Measurements from ENCODE around the gene CARTPT. TPM values are rescaled to one million over a fixed set of nuclear protein-coding genes. Genes with fewer than 3 reads are reported as not detected.

CARTPT gene
- total and polyA plus RNA-seq, 2 of the 8 experiments (the other 6 are each of a cell fraction or from before 2014, with no cell fraction given) = not detected

DNA sequence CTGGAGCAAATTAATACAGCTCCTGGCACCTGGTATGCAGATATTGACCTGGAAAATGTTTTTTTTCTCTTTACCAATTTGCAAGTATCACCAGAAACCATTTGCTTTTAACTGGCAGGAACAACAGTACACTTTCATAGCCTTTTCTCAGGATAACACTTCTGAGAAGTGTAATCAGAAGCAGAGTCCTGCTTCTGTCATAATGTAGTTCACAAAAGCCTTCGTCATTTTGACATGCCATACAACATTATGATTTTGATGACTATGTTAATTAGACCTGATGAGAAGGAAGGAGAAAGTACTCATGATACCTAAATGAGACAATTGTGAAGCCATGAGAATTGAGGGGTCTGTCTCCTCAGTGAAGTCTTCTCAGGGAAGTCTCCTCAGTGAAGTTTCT, 41.1 kb upstream of the CARTPT start:
- Histone ChIP-seq H3K27ac (ENCODE audit: low read depth, low read length) (no peak overlapping the region), H2BK15ac (ENCODE audit: low read length) (no peak overlapping the region), H4K5ac (ENCODE audit: insufficient read length, low read depth, low read length) (no peak overlapping the region), H3K4me1 (replicated peaks in 1 of 4; ENCODE audit: control insufficient read depth in 3 of 4, insufficient read depth in 4 of 4, low read length in 3 of 4) (no peaks in the 10 kb centered on the region), H3K23me2 (ENCODE audit: low read depth, low read length) (0 out of 2 replicates have a peak, but pooled peaks cover 1% of the 10 kb centered on the region), H3K14ac (ENCODE audit: insufficient read length) (no peak overlapping the region), H2AK5ac (ENCODE audit: low read depth, low read length) (no peak overlapping the region), H4K8ac (ENCODE audit: extremely low read depth, insufficient read depth, low read length) (no peak overlapping the region), H4K91ac (replicated peaks; ENCODE audit: insufficient read length, low read length) (no peak overlapping the region), H3K79me1 (ENCODE audit: low read depth, low read length) (no peaks in the 10 kb centered on the region), H3K18ac (ENCODE audit: extremely low read depth, low read length) (no peak overlapping the region), H3K4me3 (ENCODE audit: extremely low read depth in 1 of 4, insufficient read depth in 2 of 4, low read depth in 3 of 4, low read length in 4 of 4) (no peak overlapping the region), H4K20me1 (replicated peaks in 1 of 2; ENCODE audit: control insufficient read depth in 1 of 2, insufficient read depth in 2 of 2, low read length in 2 of 2) (no peaks in the 10 kb centered on the region), H3K23ac (ENCODE audit: insufficient read length) (no peak overlapping the region), H2BK120ac (replicated peaks; ENCODE audit: low read depth, low read length) (no peak overlapping the region), H3K27me3 (replicated peaks in 1 of 4; ENCODE audit: control insufficient read depth in 3 of 4, extremely low read depth in 1 of 4, insufficient read depth in 3 of 4, low read length in 3 of 4) (no peaks in the 10 kb centered on the region), H3K36me3 (ENCODE audit: control insufficient read depth in 2 of 4, insufficient read depth in 4 of 4, low read length in 3 of 4) (no peaks in the 10 kb centered on the region), H3K4me2 (ENCODE audit: insufficient read depth in 1 of 2, low read depth in 2 of 2, low read length in 2 of 2) (no peak overlapping the region), H2BK5ac (ENCODE audit: low read depth, low read length) (no peak overlapping the region), H3K9me3 (ENCODE audit: insufficient read depth in 2 of 2, low read depth in 1 of 2, low read length in 1 of 2) (no peaks in the 10 kb centered on the region), H2AFZ (ENCODE audit: low read length) (peak overlapping the region; percentile 71; the same call in 1 of the 2 replicates), H3K56ac (replicated peaks; ENCODE audit: insufficient read length, low read depth, low read length) (no peak overlapping the region), H3K4ac (replicated peaks; ENCODE audit: insufficient read length, low read depth, low read length) (no peak overlapping the region), H3K79me2 (ENCODE audit: control insufficient read depth in 1 of 2, insufficient read depth in 2 of 2, low read length in 2 of 2) (no peaks in the 10 kb centered on the region), H3K9ac (replicated peaks in 1 of 4; ENCODE audit: extremely low read depth in 1 of 4, low read depth in 3 of 4, low read length in 3 of 4) (no peak overlapping the region), H2BK20ac (ENCODE audit: low read length) (no peak overlapping the region), H2BK12ac (ENCODE audit: low read depth, low read length) (no peak overlapping the region)
- FAIRE-seq (no peak), DNase-seq (ENCODE audit: low read depth in 1 of 2, low spot score in 2 of 2) (no peak)
- 85% methylated on average over 1 of the region's 1 CpG; no CpG with 5 or more reads in 1 of the 2 experiments for WGBS, 2 experiments (ENCODE audit: extremely low coverage in 1 of 2, insufficient coverage in 1 of 2, insufficient read length in 1 of 2, insufficient replicate concordance in 2 of 2, low coverage in 1 of 2, low lambda C conversion rate in 2 of 2, missing lambda C conversion rate in 1 of 2)
- ChIA-PET POLR2A (ENCODE audit: partially characterized antibody) (no interaction called here), CTCF (ENCODE audit: partially characterized antibody) (interaction anchor here (1.4 to 2.0 kb wide), 2 partner anchors 18 to 19 kb away, joined by 5 to 6 read pairs; no protein-coding TSS in a partner anchor)
- TF ChIP-seq SIRT6 (IDR thresholded peaks at IDR 0.05; ENCODE audit: low read length) (no peak), POLR2A (IDR thresholded peaks at IDR 0.05; ENCODE audit: control extremely low read depth in 1 of 2, low read depth in 2 of 2, low read length in 2 of 2) (no peak), CTBP2 (IDR thresholded peaks at IDR 0.05; ENCODE audit: borderline replicate concordance, insufficient read depth, insufficient read length, low read length) (no peak), CREB1 (IDR thresholded peaks at IDR 0.05) (no peak), EGR1 (IDR thresholded peaks at IDR 0.05; ENCODE audit: borderline replicate concordance, low read depth, low read length) (no peak), SAP30 (IDR thresholded peaks at IDR 0.05; ENCODE audit: insufficient read depth, insufficient replicate concordance, low read length) (no peak)
- TF ChIP-seq, protein P1, sequence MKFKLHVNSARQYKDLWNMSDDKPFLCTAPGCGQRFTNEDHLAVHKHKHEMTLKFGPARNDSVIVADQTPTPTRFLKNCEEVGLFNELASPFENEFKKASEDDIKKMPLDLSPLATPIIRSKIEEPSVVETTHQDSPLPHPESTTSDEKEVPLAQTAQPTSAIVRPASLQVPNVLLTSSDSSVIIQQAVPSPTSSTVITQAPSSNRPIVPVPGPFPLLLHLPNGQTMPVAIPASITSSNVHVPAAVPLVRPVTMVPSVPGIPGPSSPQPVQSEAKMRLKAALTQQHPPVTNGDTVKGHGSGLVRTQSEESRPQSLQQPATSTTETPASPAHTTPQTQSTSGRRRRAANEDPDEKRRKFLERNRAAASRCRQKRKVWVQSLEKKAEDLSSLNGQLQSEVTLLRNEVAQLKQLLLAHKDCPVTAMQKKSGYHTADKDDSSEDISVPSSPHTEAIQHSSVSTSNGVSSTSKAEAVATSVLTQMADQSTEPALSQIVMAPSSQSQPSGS (IDR thresholded peaks at IDR 0.05; ENCODE audit: low read length) = no peak

Data from H1 (cell line).